ENCODE measurements around the gene TMEM125.

Gene TMEM125

DNA sequence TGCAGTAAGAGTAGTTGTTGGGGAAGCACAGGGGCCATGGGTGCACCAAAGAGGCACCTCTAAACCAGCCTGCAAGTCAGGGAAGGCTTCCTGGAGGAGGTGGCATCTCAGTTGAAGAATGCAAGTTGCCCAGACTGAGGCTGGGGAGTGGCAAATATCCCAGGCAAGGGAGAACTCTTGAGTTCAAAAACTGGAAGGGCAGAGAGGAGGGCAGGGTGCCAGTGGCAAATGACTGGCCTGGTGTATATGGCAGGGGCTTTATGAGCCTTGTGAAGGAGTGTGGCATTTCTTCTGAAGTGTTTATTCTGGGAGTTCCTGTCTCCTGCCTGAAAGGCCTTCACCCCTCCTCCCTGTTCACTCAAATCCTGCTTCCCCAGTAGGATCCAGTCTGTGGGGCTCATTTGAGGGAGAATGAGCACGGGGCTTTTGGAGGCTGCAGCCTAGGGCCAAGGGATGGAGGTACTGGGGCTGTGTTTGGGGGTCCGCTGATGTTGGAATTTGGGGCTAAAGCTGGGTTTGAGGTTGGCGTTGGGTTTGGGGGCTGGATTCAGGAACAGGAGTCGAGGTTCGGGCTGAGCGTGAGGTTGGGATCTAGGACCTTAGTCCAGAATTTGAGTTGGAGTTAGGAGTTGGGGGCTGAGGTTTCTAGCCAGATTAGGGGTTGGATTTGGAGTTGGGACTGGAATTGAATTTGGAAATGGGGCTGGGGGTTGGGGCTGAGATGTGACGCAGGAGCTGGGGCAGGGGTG is at the start of gene TMEM125:
Gene TMEM125 (plus strand): TSS at position 357 of the 749 bp plus-strand sequence. CDS start 2,740 bp downstream, outside the sequence.
- DNase-seq, result no peak

DNA sequence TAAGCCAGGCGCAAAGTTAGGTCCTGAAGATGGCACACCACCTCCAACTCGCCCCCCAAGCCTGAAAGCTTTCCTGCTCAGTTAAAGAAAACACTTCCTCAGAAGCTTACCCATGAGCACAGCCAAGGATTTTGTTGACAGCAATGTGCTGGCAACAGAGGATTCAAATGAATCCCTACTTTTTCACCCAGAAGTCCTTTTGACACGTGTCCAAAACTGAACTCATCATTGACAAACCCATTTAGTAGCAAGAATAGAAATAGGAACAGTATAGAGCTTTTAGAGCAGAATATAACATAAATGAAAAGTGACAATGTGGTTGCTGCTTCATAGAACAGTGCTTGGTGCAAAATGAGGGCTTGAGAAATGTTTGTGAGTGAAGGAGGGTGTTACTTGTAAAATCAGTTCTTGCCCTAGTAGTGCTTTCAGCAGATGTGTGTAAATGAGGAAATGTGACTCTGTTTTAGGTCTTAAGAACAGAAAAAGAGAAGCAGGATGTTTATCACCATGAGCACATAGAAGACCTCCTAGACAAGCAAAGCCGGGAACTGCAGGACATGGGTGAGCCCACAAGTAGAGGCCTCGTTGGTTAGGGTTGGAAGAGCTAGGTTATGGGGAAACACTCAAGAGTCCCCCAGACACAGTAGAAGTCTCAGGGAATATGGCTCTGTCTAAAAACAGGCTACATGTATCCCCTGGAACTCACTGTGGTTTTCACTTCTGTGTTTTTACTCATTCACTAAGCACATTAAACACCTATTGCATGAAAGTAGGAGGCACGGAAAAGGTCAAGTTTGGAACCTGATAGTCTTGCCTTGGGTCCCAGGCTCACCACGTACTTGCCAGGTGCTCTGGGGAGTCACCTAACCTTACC is 48.6 kb upstream of the TMEM125 start:
- DNase-seq, result no peak

DNA sequence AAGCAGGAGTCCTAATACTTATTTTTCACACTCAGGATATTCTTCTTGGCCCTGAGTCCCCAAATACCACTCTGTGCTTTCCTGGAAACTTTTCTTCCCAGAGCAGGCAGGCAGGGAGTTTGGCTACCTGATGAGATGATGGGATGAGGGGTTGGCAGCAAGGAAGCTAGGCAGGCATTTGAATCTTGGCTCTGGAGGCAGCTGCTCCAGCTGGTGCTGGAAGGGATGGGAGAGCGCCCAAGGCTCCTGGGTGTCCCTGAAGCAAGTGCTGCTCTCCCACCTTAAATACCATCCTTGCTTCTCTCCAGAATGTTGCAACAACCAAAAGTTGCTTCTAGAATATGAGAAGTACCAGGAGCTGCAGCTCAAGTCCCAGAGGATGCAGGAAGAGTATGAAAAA is 48.0 kb upstream of the TMEM125 start:
- DNase-seq, result no peak

DNA sequence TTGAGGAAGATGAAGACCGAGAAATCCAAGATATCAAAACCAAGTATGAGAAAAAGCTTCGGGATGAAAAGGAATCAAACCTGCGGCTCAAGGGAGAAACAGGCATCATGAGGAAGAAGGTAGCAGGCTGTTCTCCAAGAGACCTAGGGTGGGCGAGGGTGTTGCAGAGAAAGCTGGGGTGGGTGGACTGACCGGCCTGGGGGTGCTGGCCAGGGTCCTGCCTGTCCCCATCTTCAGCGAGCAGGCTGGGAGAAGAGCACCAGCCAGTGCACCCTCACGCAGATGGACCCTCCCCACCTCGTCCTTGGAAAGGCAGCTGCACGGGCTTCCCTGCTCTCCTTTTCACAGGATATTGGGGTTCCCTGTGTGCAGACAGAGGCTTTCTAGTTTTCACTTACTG is 46.9 kb upstream of the TMEM125 start:
- DNase-seq, result no peak

DNA sequence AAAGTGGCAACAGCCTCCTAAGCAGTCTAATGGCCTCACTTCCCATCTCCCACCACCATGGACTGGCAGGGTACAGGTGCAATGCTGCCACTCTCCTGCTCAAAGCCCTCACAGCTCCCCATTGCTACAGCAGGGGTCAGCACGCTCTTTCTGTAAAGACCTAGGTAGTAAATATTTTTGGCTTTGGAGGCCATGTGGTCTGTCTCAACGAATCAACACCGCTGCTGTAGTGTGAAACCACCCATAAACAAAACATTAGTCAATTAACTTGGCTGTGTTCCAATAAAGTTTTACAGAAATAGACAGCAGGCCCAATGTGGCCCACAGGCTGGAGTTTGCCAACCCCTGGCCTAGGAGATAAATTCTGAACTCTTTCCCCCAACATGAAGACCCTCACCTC is 44.6 kb upstream of the TMEM125 start:
- DNase-seq, result no peak

DNA sequence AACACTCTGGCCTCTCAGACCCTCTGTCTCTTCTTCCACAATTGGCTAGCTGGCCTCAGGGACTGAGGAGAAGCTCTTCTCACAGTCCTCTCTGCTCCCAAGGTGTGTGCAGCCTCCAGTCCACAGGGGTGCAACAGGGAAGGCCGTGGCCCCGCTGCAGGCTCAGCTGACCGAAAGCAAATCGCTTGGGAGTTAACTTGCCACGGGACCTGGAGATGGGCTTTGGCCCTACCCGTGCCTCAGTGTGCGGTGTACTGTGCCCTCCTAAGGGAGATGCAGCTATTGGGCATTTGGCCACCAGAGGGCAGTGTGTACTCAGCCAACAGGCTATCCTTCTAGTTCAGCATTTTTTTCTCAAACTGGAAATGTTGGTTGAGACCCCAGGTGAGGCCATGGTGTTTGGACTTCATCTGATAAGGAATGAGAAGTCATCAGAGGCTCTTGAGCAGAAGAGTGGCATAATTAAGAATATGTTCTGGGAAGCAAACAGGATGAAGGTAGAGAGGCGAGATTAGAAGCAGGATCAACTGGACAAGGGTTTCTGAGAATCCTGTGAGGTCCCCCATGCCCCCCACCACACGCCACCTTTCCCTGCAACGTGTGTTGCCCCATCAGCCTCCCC is 42.5 kb upstream of the TMEM125 start:
- DNase-seq, result peak; percentile 43

DNA sequence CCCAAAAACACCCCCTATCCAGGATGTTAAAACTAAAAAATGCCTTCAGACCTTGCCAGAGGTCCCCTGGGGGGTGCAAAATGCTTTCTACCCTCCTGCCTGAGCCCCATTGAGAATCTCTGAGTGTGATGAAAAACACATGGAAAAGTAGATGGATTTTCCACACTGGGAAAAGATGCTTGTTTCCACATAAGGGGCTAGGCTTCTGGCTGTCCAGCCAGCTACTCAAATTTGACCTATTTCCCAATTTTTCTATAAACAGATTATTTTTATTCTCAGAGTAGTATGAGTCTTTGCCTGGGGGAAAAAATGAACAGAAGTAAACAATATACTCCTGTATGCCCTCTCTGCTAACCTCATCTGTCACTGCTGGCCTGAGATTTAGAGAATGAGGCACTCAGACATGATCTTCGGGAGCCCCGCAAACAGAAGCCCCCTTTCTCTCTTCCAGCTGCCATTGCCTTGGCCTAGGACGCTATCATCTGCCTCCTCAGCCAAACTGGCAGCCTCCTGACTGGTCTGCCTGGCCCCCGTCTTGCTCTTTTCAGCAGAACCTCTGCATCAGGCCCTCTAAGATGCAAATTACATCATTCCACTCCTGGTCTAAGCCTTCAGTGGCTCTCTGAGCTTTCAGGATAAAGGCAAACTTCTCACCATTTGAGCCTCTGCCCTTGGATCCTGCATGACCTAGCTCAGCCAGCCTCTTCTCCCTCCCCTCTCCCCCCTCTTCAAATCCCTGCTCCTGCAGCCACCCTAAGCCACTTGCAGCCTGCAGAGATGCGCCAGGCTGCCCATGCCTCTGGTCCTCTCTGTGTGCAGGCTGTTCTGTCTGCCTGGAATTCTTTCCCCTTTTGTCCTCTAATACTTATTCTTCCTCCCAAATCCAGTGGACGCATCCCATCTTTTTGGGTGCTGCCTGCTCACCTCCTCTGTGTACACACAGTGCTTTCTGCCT is 39.7 kb upstream of the TMEM125 start:
- no peak for DNase-seq

DNA sequence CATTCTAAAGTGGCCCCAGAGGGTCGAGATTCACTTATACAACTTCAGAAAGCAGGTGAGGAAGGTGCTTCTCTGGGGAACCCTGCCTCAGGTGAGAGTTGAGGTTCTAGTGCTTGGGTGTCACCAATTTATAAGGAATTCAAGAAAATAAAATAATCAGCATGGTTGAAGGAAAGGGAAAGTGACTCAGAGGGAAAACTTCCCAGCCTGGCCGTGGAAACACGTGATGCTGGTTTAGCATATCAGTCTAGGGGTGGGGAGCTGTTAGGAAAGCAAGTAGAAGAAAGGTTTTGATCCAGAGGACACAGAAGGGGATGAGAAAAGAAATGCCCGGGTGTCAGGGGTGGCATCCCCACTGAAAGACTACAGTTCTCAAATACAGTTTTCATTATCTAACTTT is 37.7 kb upstream of the TMEM125 start:
- DNase-seq, result peak; percentile 15

DNA sequence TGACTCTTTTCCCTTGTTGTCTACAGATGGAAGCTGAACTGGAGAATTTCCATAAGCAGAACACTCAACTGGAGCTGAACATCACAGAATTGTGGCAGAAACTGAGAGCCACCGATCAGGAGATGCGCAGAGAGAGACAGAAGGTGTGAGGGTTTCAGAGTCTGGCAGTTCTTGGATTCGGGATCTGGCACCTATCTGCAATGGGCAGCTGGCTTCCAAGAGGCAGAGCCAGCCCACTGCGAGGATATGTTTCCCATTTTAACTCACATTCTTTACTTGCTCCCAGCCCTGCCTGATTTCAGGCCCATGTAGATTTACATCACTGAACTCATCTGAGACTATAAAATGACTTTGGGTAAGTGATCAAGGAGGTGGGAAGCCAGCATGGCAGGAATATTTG is 37.3 kb upstream of the TMEM125 start:
- DNase-seq, result no peak

DNA sequence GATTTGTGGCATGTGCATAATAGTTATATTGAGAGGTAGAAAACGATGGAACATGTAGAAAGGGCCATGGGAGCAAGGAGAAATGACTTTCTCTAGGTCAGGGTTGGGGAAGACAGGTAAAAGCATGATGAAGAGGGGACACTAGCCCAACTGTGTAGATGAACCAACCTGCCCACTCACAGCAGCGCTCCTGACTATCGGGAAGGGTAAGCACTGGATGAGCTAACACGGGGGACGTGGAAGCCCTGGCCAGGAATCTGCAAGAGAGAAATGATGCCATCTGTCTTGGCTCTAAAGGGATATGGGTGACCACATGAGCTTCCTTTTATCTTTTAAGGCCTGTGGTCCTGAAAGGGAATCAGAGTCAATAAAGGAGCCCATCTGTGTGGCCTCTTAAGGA is 36.2 kb upstream of the TMEM125 start:
- DNase-seq, result no peak

DNA sequence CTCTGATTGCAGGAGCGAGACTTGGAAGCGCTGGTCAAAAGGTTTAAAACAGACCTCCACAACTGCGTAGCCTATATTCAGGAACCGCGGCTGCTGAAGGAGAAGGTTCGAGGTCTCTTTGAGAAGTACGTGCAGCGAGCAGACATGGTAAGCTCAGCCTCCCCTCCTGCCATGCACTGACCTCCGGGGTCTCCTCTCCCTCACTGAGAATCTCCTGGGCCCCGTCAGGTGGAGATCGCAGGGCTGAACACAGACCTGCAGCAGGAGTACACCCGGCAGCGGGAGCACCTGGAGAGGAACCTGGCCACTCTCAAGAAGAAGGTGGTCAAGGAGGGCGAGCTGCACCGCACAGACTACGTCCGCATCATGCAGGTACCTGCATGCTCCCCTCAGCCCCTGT is 35.5 kb upstream of the TMEM125 start:
- no peak for DNase-seq

DNA sequence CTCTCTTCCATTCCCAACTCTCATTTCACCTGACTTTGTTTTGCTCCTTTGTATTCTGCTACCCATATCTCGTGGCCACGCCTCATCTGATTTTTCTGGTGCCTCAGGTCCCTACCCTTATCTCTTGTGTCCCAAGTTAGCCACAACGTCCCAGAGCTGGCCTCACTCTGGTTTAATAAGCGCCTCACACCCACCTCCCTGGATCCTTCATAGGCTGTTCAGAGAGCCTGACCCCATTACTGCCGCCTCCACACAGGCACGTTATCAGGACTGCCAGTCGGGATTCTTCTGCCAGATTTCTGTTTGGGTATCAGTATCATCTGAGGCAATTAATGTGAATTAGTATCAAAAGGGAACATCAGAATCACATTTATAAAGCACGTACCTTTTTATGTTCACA is 34.7 kb upstream of the TMEM125 start:
- DNase-seq, result no peak

DNA sequence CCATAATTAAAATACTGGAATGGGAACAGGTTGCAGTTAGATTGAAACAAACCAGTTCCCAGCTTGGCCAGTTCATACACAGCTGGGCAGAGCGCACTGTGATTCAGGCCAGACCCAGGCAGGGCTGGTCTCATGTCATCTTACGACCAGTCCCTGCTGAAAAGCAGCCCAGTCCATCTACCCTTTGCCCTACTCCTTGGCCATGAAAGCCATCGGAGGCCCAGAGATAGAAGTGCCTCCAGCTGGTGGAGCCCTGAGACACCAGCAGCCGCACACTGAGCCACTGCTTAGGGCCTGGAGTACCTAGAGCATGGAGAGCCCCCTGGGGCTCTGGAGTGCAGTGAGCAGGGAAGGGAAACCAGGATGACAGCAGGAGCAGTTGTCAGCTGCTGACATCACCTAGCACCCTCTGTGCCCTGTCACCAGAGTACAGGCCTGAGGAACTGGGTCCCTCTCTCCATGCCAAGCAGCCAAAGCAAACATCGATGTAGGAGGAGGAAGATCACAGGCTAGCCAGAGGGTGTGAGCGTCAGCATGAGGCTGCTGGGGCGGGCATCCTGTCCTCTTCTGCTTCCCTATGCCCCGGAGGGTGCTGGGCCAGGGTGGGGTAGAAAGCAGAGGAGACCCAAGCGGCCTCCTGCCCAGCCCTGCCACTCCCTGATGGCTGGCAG is 34.2 kb upstream of the TMEM125 start:
- no peak for DNase-seq

DNA sequence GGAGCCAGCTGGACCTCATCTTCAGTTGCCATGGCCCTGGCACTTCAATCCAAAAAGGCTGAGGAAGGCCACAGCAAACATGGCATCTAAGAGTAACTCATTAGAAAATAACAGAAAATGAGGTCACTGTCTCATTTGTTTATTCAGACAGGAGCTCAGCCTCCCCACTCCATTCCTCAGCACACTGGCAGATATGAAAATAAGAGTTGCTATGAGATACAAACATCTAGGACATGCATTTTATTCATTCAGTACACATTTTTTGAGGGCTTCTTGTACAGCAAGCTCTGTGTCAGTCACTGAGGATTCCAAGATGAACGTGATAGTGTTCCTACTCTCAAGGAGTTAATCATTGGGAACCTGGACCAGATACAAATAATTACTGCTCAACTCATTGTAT is 32.7 kb upstream of the TMEM125 start:
- no peak for DNase-seq

DNA sequence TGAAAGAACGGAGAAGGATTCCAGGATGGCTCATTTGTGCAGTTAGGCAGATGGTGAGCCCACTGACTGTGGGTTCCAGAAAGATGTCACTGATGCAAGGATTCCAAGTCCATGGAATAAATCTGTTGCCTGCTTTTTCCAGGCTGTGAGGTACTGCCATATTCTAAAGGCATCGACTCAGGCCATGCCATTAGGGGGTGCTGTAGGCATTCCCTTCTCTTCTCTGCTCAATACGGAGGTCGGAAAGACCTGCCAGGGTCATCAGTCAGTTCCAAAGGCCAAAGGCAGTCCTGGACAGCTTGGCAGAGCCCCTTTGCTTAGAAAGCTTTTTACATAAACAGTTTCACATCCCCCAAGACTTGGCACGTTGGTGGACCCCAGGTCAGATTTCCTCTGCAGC is 31.7 kb upstream of the TMEM125 start:
- peak; percentile 46 for DNase-seq

DNA sequence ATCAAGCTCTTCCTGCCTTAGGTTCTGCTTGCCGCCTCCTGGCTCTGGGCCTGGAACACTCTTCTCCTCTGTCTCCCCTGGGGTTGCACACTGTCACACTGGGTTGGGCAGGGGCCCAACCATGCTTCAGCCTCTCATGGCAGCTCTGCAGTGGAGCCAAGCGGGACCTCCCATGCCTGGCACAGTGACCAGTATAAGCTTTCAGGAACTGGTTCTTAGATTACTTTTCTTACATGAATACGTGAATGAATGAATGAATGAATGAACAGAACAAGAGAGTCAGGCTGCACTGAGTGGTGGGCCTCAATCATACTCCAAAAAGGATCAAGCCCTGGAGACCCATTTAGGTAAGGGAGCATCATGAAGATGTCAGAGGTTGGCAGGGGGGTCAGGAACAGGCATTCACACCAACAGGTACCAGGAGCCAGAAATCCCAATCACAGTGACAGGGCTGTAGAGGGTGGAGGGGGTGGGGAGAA is 30.8 kb upstream of the TMEM125 start:
- DNase-seq, result no peak

DNA sequence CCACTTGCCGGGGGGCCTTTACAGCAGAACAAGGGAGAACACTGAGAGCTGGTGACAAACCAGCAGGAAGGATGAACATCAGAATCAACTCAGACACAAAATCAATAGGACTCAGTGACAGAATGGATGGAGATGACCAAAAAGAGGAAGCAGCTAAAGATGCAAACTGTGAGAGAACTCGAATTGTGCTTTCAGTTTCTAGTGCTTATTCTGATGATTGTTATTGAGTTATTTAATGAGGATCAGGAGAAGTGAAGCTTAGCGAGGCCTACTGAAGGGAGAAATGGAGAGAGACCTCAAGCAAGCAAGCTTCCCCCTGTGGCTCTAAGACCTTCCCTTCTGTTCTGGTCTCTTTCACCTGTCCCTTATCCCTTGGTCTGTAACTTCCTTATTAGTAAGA is 30.3 kb upstream of the TMEM125 start:
- DNase-seq, result no peak

DNA sequence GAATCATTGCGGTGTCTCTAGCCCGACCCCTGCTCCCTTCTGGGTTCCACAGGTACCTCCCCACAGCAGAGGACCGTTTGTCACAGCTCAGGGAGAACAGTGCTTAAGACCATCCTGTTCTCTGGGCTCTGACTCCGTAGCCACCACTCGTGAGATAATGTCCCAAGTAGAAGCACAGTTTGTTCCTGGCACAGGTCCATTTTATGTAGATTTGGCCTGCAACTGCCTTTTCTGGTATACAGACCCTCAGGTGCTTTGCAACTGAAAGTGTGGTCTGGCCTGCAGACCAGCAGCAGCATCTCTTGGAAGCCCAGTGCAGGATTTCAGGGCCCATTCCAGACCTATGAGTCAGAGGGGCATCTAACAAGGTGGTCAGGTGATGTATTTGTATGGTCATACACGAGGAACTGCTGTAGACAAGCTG is 28.4 kb upstream of the TMEM125 start:
- DNase-seq, result no peak

DNA sequence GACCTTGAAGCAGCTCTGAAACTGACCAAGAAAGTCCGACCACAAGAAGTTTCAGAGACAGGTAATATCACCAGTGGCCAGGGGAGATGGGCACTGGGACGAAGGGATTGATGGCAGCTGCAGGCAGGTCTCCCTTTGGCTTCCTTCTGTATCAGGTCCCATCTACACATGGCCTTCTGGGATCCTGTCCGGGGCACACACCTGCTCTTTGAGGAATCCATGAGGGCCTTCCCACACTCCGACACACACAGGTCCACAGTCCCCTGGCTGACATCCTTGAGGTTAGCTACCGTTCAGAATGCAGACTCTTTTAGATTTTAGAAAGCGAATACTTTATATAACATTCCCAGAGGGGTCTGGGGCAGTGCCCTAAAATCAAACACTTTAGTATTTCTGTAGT is 26.5 kb upstream of the TMEM125 start:
- DNase-seq, result no peak

DNA sequence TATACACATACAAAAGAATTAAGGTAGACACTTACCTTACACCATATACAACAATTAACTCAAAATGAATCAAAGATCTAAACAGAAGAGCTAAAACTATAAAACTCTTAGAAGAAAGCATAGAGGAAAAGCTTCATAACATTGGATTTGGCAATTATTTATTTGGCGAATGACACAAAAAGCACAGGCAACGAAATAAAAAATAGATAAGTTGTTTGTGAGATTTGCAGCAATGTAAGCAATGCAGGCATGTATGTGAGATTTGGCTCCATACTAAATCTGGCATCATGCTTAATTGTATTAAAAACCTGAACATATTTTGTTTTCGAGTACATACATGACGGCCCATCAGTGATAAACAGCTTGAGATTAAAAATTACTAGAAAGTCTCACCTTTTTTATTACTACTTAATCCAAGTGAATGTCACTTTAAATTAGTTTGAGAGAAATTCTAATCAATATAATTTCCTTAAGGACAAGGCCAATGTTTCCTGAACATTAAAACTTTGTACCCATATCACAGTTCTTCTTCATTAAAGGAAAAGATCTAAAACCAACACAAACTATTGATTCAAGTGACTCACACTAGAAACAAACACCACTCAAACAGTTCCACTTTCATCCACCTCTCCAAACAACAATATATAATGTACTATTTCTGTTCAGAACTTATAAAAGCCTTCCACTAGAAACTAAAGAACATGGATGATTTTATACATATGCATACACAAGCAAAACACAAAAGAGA is 23.1 kb upstream of the TMEM125 start:
- no peak for DNase-seq

DNA sequence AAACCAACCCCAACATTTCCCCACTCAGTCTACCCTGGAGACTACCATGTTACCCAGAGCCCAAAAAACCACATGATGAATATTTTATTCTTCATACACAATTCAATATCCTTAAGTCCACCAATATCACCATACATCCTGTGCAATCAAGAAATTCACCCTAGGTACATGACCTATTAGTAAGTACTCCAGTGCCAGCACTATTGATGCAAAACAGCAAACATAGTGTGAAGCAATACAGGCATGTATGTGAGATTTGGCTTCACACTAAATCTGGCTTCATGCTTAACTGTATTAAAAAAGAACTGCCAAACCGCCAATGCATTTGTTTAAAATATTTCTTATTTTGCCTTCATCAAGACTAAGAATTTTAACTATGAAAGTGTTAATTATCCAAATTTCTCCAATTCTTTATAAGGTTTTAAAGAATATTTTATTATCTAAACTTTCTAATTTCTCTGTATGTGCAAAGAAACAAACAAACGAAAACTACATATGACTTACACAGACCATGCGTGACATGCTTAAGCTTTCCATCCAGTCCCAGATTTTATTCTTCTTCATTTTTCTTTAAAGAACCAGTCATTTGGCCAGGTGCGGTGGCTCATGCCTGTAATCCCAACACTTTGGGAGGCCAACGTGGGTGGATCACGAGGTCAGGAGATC is 22.4 kb upstream of the TMEM125 start:
- no peak for DNase-seq
